GM12878 (cell line): ENCODE measurements around the gene NHERF1. TPM values are rescaled to one million over a fixed set of nuclear protein-coding genes. Genes with fewer than 3 reads are reported as not detected.

Experiments
- ATAC-seq: fragments of 200-7000 bp; cut with Tn5 transposase; 3 replicates; pipeline ENCODE4 v1.9.1; 2020; ENCODE audit warnings: mild to moderate bottlenecking, moderate library complexity
- BruUV-seq: library from RNA; stranded (reverse); fragments of 400-500 nt; replicated peaks from 2 replicates; lab custom pipeline; 2021; lab: Mats Ljungman, UMichigan
- CTCF ChIA-PET: fragments of 300-600 bp; sonication (Branson Sonifier 250); formaldehyde crosslinking; extraction: SDS; loops from one replicate; lab custom pipeline; 2021; ENCODE audit warnings: inconsistent platforms; lab: Yijun Ruan, JAX
- POLR2A ChIA-PET: fragments of 350-600 bp; formaldehyde crosslinking; extraction: SDS; loops from one replicate; lab custom pipeline; 2021; ENCODE audit warnings: inconsistent platforms; lab: Charles Lee
- RAD21 ChIA-PET: fragments of 300-600 bp; sonication (Branson Sonifier 250); formaldehyde crosslinking; loops from one replicate; lab custom pipeline; 2023; ENCODE audit warnings: antibody characterized with exemption; ENCODE audit not compliant: unreplicated experiment; lab: Charles Lee
- SMC1A ChIA-PET: fragments of 300-600 bp; sonication (Branson Sonifier 250); formaldehyde crosslinking; loops from one replicate; lab custom pipeline; 2023; ENCODE audit not compliant: unreplicated experiment, uncharacterized antibody; lab: Charles Lee
- DNase-seq: peaks from one replicate; pipeline ENCODE4 v3.0.0-alpha.2; 2011; ENCODE audit warnings: low read depth, low spot score
- FAIRE-seq: peaks from 3 replicates; lab custom pipeline; 2011; peaks lifted over from hg19 to GRCh38; lab: Jason Lieb, UNC
- H2AFZ ChIP-seq: 2 replicates; pipeline ENCODE4 v1.6.0; 2011; ENCODE audit warnings: low read depth, low read length, control low read depth; ENCODE audit not compliant: control insufficient read depth
- H3K27ac ChIP-seq: 2 replicates; pipeline ENCODE4 v1.5.1; 2011; ENCODE audit warnings: control low read depth; ENCODE audit not compliant: control insufficient read depth, insufficient read depth
- H3K27me3 ChIP-seq, 2 experiments: replicated peaks in 1 of 2; 2 replicates each; pipeline versions ENCODE4 v1.6.0 to v1.6.1; 2011; ENCODE audit warnings: low read length in 1 of 2; ENCODE audit not compliant: control insufficient read depth in 2 of 2, insufficient read depth in 2 of 2
- H3K36me3 ChIP-seq, 2 experiments: 2 replicates each; pipeline ENCODE4 v1.5.1; 2011; ENCODE audit warnings: low read length in 1 of 2; ENCODE audit not compliant: control insufficient read depth in 2 of 2, insufficient read depth in 2 of 2
- H3K4me1 ChIP-seq: 2 replicates; pipeline ENCODE4 v1.6.1; 2011; ENCODE audit warnings: mild to moderate bottlenecking, low read length, moderate library complexity, mixed read lengths; ENCODE audit not compliant: control insufficient read depth, insufficient read depth
- H3K4me2 ChIP-seq: 2 replicates; pipeline ENCODE4 v1.6.0; 2011; ENCODE audit warnings: control low read depth; ENCODE audit not compliant: control insufficient read depth, insufficient read depth
- H3K4me3 ChIP-seq: fragments of 200-600 bp; sonication (generic); 2 replicates; pipeline ENCODE4 v1.5.1; 2016
- H3K79me2 ChIP-seq: 2 replicates; pipeline ENCODE4 v1.6.0; 2011; ENCODE audit warnings: low read length; ENCODE audit not compliant: control insufficient read depth, insufficient read depth
- H3K9ac ChIP-seq: 2 replicates; pipeline ENCODE4 v1.8.0; 2011; ENCODE audit warnings: low read length, control low read depth, mixed read lengths; ENCODE audit not compliant: control insufficient read depth, insufficient read depth
- H3K9me3 ChIP-seq: replicated peaks from 3 replicates; pipeline ENCODE4 v1.5.1; 2011; ENCODE audit warnings: mild to moderate bottlenecking, low read length; ENCODE audit not compliant: control insufficient read depth, insufficient read depth
- H4K20me1 ChIP-seq: 2 replicates; pipeline ENCODE4 v1.6.0; 2011; ENCODE audit not compliant: control insufficient read depth, insufficient read depth
- EZH2 ChIP-seq: IDR thresholded peaks from 2 replicates; pipeline ENCODE4 v1.6.1; 2012; ENCODE audit warnings: low read depth, mild to moderate bottlenecking, control low read depth, inconsistent platforms, low read length, borderline replicate concordance; ENCODE audit not compliant: control insufficient read depth
- HDGF ChIP-seq: fragments of 450-650 bp; IDR thresholded peaks from 2 replicates; pipeline ENCODE4 v1.6.1; 2016; ENCODE audit warnings: antibody characterized with exemption
- MTA3 ChIP-seq: IDR thresholded peaks from 2 replicates; pipeline ENCODE4 v1.6.1; 2012; ENCODE audit warnings: low read length, inconsistent platforms, borderline replicate concordance
- NBN ChIP-seq: fragments of 450-650 bp; IDR thresholded peaks from 2 replicates; pipeline ENCODE4 v1.6.1; 2016
- WGBS: methylation state at CpG from one replicate; pipeline ENCODE4 v1.1.6; 2016; ENCODE audit warnings: low lambda C conversion rate; ENCODE audit not compliant: insufficient replicate concordance, insufficient coverage; ENCODE audit errors: missing lambda C conversion rate; 5-methylcytosine and 5-hydroxymethylcytosine counted together
- in situ Hi-C: fragments of 300-500 bp; cut with MboI; formaldehyde crosslinking; loops from 9 replicates; pipeline ENCODE4 v1.14.3; 2018; ENCODE audit warnings: mixed read lengths
- intact Hi-C: fragments of 100-400 bp; cut with micrococcal nuclease; formaldehyde crosslinking; loops from one replicate; pipeline ENCODE4 v1.14.2; 2022; ENCODE audit not compliant: unreplicated experiment
- polyA plus RNA-seq, 11 experiments: library from polyadenylated mRNA; depleted of rRNA in 4 of 11; unstranded in 6 of 11; stranded (reverse) in 5 of 11; fragments of >200 nt; fragmentation: Nextera tagmentation in 4 of 11; fragmentation: Illumina TruSeq in 1 of 11; extraction: Ambion mirVana in 4 of 11; extraction: Trizol in 1 of 11; gene quantifications; 1 replicate in 1 of 11; 2 replicates in 10 of 11; pipeline versions ENCODE4 v1.2.1 to v1.2.3, GENCODE V29; 2011 to 2016; ENCODE audit warnings: inconsistent platforms in 2 of 11, missing spikeins in 2 of 11, low read depth in 1 of 11
- total RNA-seq, 4 experiments: library from RNA; depleted of rRNA in 3 of 4; stranded (reverse); fragments of >200 nt in 3 of 4; fragmentation: Illumina TruSeq in 1 of 4; extraction: Trizol in 1 of 4; gene quantifications; 2 replicates each; pipeline versions ENCODE4 v1.2.1 to v1.2.3, GENCODE V29; 2013 to 2021
- TF ChIP-seq, protein P1 (sequence below): fragments of 450-650 bp; IDR thresholded peaks from 2 replicates; pipeline ENCODE4 v1.6.1; 2017; ENCODE audit warnings: mild to moderate bottlenecking
- TF ChIP-seq, protein P2 (sequence below): IDR thresholded peaks from 2 replicates; pipeline ENCODE4 v1.6.1; 2012; ENCODE audit warnings: low read depth, low read length, improper control_type of control experiment

Gene NHERF1
- total and polyA plus RNA-seq, 10 of the 15 experiments (the other 5 are each of a cell fraction or from before 2014, with no cell fraction given), result 13.4 to 61.6 (median 39.0) TPM

DNA sequence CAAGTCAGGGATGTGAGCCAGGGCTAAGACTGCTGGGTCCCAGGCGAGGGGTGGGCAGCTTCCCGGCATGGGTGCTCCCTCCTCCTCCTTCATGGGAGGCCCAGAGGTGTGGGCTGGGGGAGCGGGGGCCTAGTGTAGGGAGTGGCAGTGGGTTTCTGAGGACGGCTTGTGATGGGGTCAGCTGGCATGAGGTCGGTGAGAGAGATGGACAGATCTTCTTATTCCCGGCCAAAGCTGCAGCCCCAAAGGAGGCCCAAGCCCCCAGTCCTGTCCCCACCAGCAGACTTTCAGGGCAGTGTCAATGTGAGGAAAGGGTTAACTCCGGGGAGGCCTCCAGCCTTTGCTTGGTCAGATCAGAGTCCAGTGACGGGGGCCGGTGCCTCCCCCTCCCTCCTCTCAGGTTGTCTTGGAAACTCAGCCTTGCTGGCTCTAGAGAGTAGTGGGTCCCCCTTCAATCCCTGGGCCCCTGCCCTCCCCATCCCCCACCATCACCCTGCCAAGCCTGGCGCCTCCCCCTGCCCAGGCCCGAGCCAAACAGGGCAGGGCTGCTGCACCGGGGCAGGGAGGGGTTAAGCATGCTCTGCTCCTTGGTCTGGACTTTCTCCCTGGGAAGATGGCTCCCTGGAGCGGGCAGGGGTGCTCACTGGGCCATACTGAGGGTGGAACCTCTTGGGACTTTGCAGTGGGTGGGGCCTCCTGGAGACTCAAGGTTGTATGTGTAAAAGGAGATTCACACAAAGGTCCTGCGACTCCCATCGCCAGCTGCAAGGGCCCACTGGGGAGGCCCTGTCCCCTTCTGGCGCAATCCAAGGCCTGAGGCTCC lies 15.3 kb downstream of the NHERF1 start:
- ChIA-PET CTCF (interaction anchor here (0.9 kb wide), 1 partner anchor 11 kb away, joined by 5 read pairs; no protein-coding TSS in a partner anchor), RAD21 (no interaction called here), POLR2A (no interaction called here), SMC1A (no interaction called here)
- Histone ChIP-seq H3K4me2 (no peak overlapping the region), H3K9ac (no peak overlapping the region), H3K27ac (no peak overlapping the region), H3K4me3 (no peak overlapping the region), H3K9me3 (no peaks in the 10 kb centered on the region), H3K36me3 (peaks cover 0 to 8% of the 10 kb centered on the region in 2 experiments; a peak in 2 of 4 replicates), H4K20me1 (no peaks in the 10 kb centered on the region), H3K4me1 (peaks cover 13% of the 10 kb centered on the region), H3K79me2 (peaks cover 5% of the 10 kb centered on the region)
- no TSS peak for BruUV-seq
- DNase-seq, result no peak
- in situ Hi-C loops, result no loop called here
- 82% methylated on average over 15 of the region's 16 CpGs for WGBS
- no peak for ATAC-seq
- TF ChIP-seq, protein P1, sequence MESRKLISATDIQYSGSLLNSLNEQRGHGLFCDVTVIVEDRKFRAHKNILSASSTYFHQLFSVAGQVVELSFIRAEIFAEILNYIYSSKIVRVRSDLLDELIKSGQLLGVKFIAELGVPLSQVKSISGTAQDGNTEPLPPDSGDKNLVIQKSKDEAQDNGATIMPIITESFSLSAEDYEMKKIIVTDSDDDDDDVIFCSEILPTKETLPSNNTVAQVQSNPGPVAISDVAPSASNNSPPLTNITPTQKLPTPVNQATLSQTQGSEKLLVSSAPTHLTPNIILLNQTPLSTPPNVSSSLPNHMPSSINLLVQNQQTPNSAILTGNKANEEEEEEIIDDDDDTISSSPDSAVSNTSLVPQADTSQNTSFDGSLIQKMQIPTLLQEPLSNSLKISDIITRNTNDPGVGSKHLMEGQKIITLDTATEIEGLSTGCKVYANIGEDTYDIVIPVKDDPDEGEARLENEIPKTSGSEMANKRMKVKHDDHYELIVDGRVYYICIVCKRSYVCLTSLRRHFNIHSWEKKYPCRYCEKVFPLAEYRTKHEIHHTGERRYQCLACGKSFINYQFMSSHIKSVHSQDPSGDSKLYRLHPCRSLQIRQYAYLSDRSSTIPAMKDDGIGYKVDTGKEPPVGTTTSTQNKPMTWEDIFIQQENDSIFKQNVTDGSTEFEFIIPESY, result no peak
- no peak for TF ChIP-seq NBN
- no peak for TF ChIP-seq EZH2
- TF ChIP-seq MTA3, result no peak
- TF ChIP-seq HDGF, result no peak
- TF ChIP-seq, protein P2, sequence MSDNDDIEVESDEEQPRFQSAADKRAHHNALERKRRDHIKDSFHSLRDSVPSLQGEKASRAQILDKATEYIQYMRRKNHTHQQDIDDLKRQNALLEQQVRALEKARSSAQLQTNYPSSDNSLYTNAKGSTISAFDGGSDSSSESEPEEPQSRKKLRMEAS, result no peak
- TF ChIP-seq, all 136 proteins: peak for 0
- Histone ChIP-seq H3K27me3 (no peaks in the 10 kb centered on the region), H2AFZ (no peak overlapping the region)
- no peak for FAIRE-seq
- intact Hi-C loops, result no loop called here
